GM10248 (cell line): Measurements from ENCODE around the gene TNIK.

Source experiments
- CTCF ChIA-PET: fragments of 300-600 bp; sonication (Branson Sonifier 250); formaldehyde crosslinking; extraction: SDS; loops from one replicate; lab custom pipeline; 2021; ENCODE audit warnings: antibody characterized with exemption; lab: Yijun Ruan, JAX
- POLR2A ChIA-PET: fragments of 350-650 bp; sonication (Branson Sonifier 250); formaldehyde crosslinking; extraction: SDS; loops from one replicate; lab custom pipeline; 2020; ENCODE audit warnings: antibody characterized with exemption; lab: Yijun Ruan, JAX
- DNase-seq: peaks from one replicate; pipeline ENCODE4 v3.0.0; 2012; ENCODE audit errors: extremely low spot score
- CTCF ChIP-seq: IDR thresholded peaks from 2 replicates; pipeline ENCODE4 v1.5.1; 2012; ENCODE audit warnings: mild to moderate bottlenecking, low read depth; ENCODE audit errors: extremely low read depth, missing control alignments, control extremely low read depth

The TNIK gene

GRCh38 chr3:171068658-171069057, 391.5 kb downstream of the TNIK start:
- TF ChIP-seq CTCF: no peak
- no peak for DNase-seq
- ChIA-PET CTCF (no interaction called here), POLR2A (no interaction called here)

- CTCF ChIA-PET: interaction anchor here (0.7 to 3.3 kb wide), 2 partner anchors 16 to 500 kb away, joined by 3 to 12 read pairs; no protein-coding TSS in a partner anchor
- TF ChIP-seq CTCF: no peak
- no peak for DNase-seq
- POLR2A ChIA-PET: no interaction called here
Observed at GRCh38 chr3:171066206-171066605, 394.0 kb downstream of the TNIK start.

- TF ChIP-seq CTCF: no peak
- ChIA-PET POLR2A (no interaction called here), CTCF (interaction anchor here (0.7 to 3.3 kb wide), 2 partner anchors 15 to 500 kb away, joined by 3 to 12 read pairs; no protein-coding TSS in a partner anchor)
- no peak for DNase-seq
Observed at GRCh38 chr3:171065732-171066131, 394.5 kb downstream of the TNIK start.

- CTCF ChIA-PET: no interaction called here
- TF ChIP-seq CTCF: no peak
- POLR2A ChIA-PET: no interaction called here
- DNase-seq: no peak
Observed at GRCh38 chr3:171064461-171064860, 395.7 kb downstream of the TNIK start.

- POLR2A ChIA-PET: no interaction called here
- CTCF ChIA-PET: interaction anchor here (1.0 to 2.5 kb wide), 4 partner anchors 12 to 505 kb away, joined by 3 to 8 read pairs (median 4); no protein-coding TSS in a partner anchor
- DNase-seq: no peak
- no peak for TF ChIP-seq CTCF
Observed at GRCh38 chr3:171061749-171062148, 398.5 kb downstream of the TNIK start.

GRCh38 chr3:171059978-171060377, 400.2 kb downstream of the TNIK start:
- ChIA-PET POLR2A (no interaction called here), CTCF (interaction anchor here (0.6 to 1.6 kb wide), 3 partner anchors 9 to 12 kb away, joined by 3 to 5 read pairs (median 3); no protein-coding TSS in a partner anchor)
- no peak for DNase-seq
- no peak for TF ChIP-seq CTCF
